Skeletal muscle cell (primary cell): ENCODE results near the gene ZNF511.

ENCODE experiments used
- DNase-seq: peaks from one replicate; pipeline ENCODE4 v3.0.0-alpha.2; 2010; ENCODE audit warnings: low read depth
- H3K4me3 ChIP-seq: 2 replicates; pipeline ENCODE4 v1.5.1; 2011; ENCODE audit warnings: low read depth, mild to moderate bottlenecking, control low read depth, low read length, moderate library complexity

The ZNF511 gene

GRCh38 chr10:133328358-133329343 is 19.9 kb downstream of the ZNF511 start:
- DNase-seq: no peak
- H3K4me3 ChIP-seq: no peak overlapping the region

GRCh38 chr10:133329491-133330202 is 20.9 kb downstream of the ZNF511 start:
- peak overlapping the region; percentile 17 for H3K4me3 ChIP-seq
- DNase-seq: no peak

GRCh38 chr10:133332936-133333699 is 24.4 kb downstream of the ZNF511 start:
- no peak overlapping the region for H3K4me3 ChIP-seq
- DNase-seq: no peak

GRCh38 chr10:133334503-133335245 is 26.0 kb downstream of the ZNF511 start:
- DNase-seq: no peak
- H3K4me3 ChIP-seq: peak overlapping the region; percentile 45

- DNase-seq: peak; percentile 13
- H3K4me3 ChIP-seq: peak overlapping the region; percentile 45
These were observed 26.8 kb downstream of the ZNF511 start for GRCh38 chr10:133335246-133336117.

- H3K4me3 ChIP-seq: peak overlapping the region; percentile 45
- DNase-seq: no peak
These were observed 27.4 kb downstream of the ZNF511 start for GRCh38 chr10:133336118-133336576.

GRCh38 chr10:133336577-133337369 is 28.1 kb downstream of the ZNF511 start, which contains the start of gene CALY:
Gene CALY, minus strand, starts transcription at chr10:133336896. Its CDS starts 7,907 bp downstream, at chr10:133328989.
- H3K4me3 ChIP-seq: peak within 1 kb of the TSS; percentile 45
- no peak for DNase-seq

- H3K4me3 ChIP-seq: no peak overlapping the region
- no peak for DNase-seq
These were observed 28.6 kb downstream of the ZNF511 start for GRCh38 chr10:133337370-133337725.

GRCh38 chr10:133338080-133339071 is 29.7 kb downstream of the ZNF511 start:
- no peak overlapping the region for H3K4me3 ChIP-seq
- DNase-seq: no peak

- H3K4me3 ChIP-seq: no peak overlapping the region
- DNase-seq: no peak
These were observed 31.1 kb downstream of the ZNF511 start for GRCh38 chr10:133339708-133340380.

- no peak for DNase-seq
- no peak overlapping the region for H3K4me3 ChIP-seq
These were observed 33.3 kb downstream of the ZNF511 start for GRCh38 chr10:133341983-133342382.

GRCh38 chr10:133342942-133343341 is 34.2 kb downstream of the ZNF511 start:
- H3K4me3 ChIP-seq: no peak overlapping the region
- DNase-seq: no peak

- no peak for DNase-seq
- H3K4me3 ChIP-seq: no peak overlapping the region
These were observed 34.8 kb downstream of the ZNF511 start for GRCh38 chr10:133343558-133343957.

- DNase-seq: no peak
- H3K4me3 ChIP-seq: no peak overlapping the region
These were observed 35.5 kb downstream of the ZNF511 start for GRCh38 chr10:133344236-133344635.

GRCh38 chr10:133346413-133346812 is 37.7 kb downstream of the ZNF511 start:
- DNase-seq: no peak
- H3K4me3 ChIP-seq: no peak overlapping the region
